HFFc6 (cell line): ENCODE data around the gene TMCC1. TPM values are rescaled to one million over a fixed set of nuclear protein-coding genes. Genes with fewer than 3 reads are reported as not detected.
"Not testable (repeated sequence)": the region's sequence is repeated elsewhere in the genome, so short reads cannot be mapped to it uniquely, and the experiment has no call there.

Experiments
- DNase-seq: peaks from one replicate; pipeline ENCODE4 v3.0.0-alpha.2; 2018
- H3K27ac Mint-ChIP-seq: 2 replicates; pipeline ENCODE4 v1.8.0; 2020; ENCODE audit warnings: mild to moderate bottlenecking, mixed read lengths
- H3K27me3 Mint-ChIP-seq: 2 replicates; pipeline ENCODE4 v1.8.0; 2021; ENCODE audit warnings: mild to moderate bottlenecking, moderate library complexity, mixed read lengths; ENCODE audit not compliant: insufficient read depth
- H3K36me3 Mint-ChIP-seq: 2 replicates; pipeline ENCODE4 v1.8.0; 2021; ENCODE audit warnings: low read depth, mixed read lengths
- H3K4me1 Mint-ChIP-seq: 2 replicates; pipeline ENCODE4 v1.8.0; 2020; ENCODE audit warnings: low read depth, mixed read lengths
- H3K4me3 Mint-ChIP-seq: 2 replicates; pipeline ENCODE4 v1.8.0; 2020; ENCODE audit warnings: mild to moderate bottlenecking, moderate library complexity, mixed read lengths
- H3K9me3 Mint-ChIP-seq: 2 replicates; pipeline ENCODE4 v1.8.0; 2020; ENCODE audit warnings: mild to moderate bottlenecking, mixed read lengths
- total RNA-seq, 6 experiments: library from RNA; stranded (reverse); fragmentation: NEBNext Ultra II Directional; extraction: Animal tissue kit (Norgen Biotek cat#: 25700); gene quantifications; 2 replicates in 1 of 6; 3 replicates in 5 of 6; pipeline ENCODE4 v1.2.3, GENCODE V29; 2021
- TF ChIP-seq, protein P1 (sequence below): fragments of 200-600 bp; sonication (generic); IDR thresholded peaks from 2 replicates; pipeline ENCODE4 v1.5.0; 2021; ENCODE audit warnings: antibody characterized with exemption, mild to moderate bottlenecking

The TMCC1 gene
- total RNA-seq, 6 experiments from 2014 or later: 14.3 to 20.8 (median 16.7) TPM

DNA sequence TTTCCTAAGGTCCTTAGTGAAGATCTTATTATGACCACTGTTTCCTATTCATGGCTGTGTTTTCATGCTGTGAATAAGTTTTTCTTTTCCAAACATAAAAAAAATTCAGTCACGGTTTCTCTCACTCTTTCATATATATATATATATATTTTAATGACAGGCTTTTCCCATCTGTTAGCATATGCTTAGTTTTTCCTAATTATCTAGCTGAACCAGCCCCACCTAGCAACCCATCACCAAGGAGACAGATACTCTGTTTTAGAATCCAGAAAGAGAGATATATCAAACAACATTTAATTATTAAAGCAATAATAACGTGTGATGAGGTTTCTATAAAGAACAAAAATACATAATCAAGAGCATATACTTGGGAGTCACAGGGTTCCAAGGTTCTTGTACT is 58.3 kb downstream of the TMCC1 start:
- H3K27me3 Mint-ChIP-seq: no peaks in the 10 kb centered on the region; the same call in 1 of the 2 replicates
- H3K4me1 Mint-ChIP-seq: peaks cover 46% of the 10 kb centered on the region
- DNase-seq: no peak

DNA sequence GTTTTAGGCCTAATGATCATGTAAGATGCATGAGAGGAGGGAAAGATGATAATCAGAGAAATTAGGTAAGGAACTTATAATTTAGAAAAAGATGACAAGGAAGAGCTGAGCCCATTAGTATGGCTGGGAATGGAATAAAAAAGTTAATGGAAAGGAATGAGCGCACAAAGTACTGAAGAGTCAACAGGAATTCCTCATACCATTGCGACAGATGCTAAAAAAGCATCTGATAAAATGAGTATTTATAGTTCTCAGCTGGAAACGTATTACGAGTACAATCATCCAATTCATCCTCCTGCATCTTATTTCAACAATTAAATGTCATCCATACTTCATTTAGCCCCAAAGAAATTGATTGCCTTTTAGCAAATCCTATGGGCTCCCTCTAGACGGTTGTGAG is 58.9 kb downstream of the TMCC1 start:
- Mint-ChIP-seq H3K27me3 (no peaks in the 10 kb centered on the region; the same call in 1 of the 2 replicates), H3K36me3 (peaks cover 4% of the 10 kb centered on the region; the same call in 1 of the 2 replicates), H3K9me3 (no peaks in the 10 kb centered on the region), H3K4me3 (no peak overlapping the region), H3K27ac (no peak overlapping the region), H3K4me1 (peaks cover 52% of the 10 kb centered on the region)
- TF ChIP-seq, protein P1, sequence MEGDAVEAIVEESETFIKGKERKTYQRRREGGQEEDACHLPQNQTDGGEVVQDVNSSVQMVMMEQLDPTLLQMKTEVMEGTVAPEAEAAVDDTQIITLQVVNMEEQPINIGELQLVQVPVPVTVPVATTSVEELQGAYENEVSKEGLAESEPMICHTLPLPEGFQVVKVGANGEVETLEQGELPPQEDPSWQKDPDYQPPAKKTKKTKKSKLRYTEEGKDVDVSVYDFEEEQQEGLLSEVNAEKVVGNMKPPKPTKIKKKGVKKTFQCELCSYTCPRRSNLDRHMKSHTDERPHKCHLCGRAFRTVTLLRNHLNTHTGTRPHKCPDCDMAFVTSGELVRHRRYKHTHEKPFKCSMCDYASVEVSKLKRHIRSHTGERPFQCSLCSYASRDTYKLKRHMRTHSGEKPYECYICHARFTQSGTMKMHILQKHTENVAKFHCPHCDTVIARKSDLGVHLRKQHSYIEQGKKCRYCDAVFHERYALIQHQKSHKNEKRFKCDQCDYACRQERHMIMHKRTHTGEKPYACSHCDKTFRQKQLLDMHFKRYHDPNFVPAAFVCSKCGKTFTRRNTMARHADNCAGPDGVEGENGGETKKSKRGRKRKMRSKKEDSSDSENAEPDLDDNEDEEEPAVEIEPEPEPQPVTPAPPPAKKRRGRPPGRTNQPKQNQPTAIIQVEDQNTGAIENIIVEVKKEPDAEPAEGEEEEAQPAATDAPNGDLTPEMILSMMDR: no peak
- DNase-seq: no peak

More for the DNA sequence above, 58.3 kb downstream of the TMCC1 start:
- Mint-ChIP-seq H3K27ac (no peak overlapping the region), H3K4me3 (no peak overlapping the region), H3K9me3 (no peaks in the 10 kb centered on the region), H3K36me3 (peaks cover 4% of the 10 kb centered on the region; the same call in 1 of the 2 replicates)
- TF ChIP-seq, protein P1: no peak

DNA sequence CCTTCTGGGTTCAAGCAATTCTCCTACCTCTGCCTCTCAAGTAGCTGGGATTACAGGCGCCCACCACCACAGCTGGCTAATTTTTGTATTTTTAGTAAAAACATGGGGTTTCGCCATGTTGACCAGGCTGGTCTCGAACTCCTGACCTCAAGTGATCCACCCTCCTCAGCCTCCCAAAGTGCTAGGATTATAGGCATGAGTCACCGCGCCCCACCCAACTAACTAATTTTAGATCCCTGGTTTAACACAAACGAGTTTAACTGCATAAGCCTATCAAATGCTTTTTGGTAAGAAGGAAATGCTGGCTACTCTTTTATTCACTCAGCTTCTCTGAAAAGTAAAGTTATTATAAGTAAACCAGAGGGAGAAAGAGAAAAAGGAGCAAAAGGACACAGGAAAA is 61.6 kb downstream of the TMCC1 start:
- Mint-ChIP-seq H3K4me3 (peak overlapping the region; percentile 35; the same call in 1 of the 2 replicates), H3K4me1 (peaks cover 51% of the 10 kb centered on the region), H3K27ac (peak overlapping the region; percentile 64)
- H3K9me3 Mint-ChIP-seq, DNase-seq, H3K27me3 Mint-ChIP-seq, H3K36me3 Mint-ChIP-seq: not testable (repeated sequence)

DNA sequence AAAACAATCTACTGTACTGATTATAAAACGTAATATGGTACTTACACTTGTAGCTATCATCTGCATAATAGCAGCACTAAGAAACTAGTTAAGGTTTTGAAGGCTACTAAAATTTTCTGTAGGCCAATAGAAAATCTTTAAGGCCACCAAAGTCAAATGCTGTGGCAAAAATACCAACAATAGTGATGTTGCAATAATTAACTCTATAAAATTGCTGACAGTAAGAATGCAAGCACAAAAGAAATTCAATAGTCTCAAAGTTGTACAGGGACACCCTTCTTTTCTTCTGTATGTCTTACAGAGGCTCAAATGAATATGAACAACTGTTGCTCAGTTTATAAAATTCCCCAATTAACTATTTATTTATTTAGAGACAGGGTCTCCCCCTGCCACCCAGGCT is 62.0 kb downstream of the TMCC1 start:
- Mint-ChIP-seq H3K27ac (no peak overlapping the region), H3K4me3 (no peak overlapping the region), H3K36me3 (peaks cover 4% of the 10 kb centered on the region; the same call in 1 of the 2 replicates), H3K27me3 (no peaks in the 10 kb centered on the region; the same call in 1 of the 2 replicates), H3K4me1 (peaks cover 47% of the 10 kb centered on the region), H3K9me3 (no peaks in the 10 kb centered on the region)
- no peak for DNase-seq
- TF ChIP-seq, protein P1: no peak

DNA sequence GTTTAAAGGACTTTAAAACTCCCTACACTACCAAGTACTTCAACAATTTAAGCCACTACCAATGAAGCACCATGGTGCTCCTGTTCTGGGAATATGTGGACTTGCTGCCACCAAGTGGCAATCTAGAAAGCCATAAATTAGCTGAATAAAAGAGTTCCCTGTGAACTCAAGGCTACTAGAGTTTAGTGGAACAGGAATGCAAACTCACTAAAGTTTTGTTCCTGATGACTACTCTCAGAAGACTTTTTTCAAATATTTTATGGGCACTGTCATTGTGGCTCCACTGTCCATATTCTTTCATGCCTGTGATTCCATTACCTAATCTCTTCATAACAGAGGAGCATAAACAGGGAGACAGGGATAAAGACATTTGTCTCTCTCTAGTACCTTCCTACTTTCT is 63.9 kb downstream of the TMCC1 start:
- H3K36me3 Mint-ChIP-seq: peaks cover 4% of the 10 kb centered on the region; the same call in 1 of the 2 replicates
- H3K4me3 Mint-ChIP-seq: peak overlapping the region; percentile 50; the same call in 1 of the 2 replicates
- peak overlapping the region; percentile 78 for H3K27ac Mint-ChIP-seq
- DNase-seq: peak; percentile 98
- H3K27me3 Mint-ChIP-seq: no peaks in the 10 kb centered on the region
- TF ChIP-seq, protein P1: peak; percentile 83
- peaks cover 44% of the 10 kb centered on the region for H3K4me1 Mint-ChIP-seq
- no peaks in the 10 kb centered on the region for H3K9me3 Mint-ChIP-seq

DNA sequence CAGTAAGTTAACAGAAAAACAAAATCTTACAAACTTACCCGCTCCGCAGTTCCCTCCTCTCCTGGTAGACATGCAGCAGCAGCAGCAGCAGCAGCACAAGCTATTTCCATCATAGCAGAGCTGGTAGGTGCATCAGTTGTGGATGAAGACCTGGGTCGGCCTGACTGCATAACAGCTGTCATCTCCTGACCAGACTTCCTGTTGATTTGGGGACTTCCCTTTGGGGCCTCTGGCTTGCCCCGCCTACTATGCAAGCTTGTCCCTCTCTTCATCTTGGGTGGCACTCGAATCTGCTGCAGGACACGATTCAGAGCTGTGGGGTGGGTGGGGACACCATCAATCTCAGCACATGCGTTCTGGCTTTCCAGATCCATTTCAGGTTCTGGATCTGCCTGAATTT is 65.7 kb downstream of the TMCC1 start:
- H3K27me3 Mint-ChIP-seq: no peaks in the 10 kb centered on the region
- no peak overlapping the region for H3K27ac Mint-ChIP-seq
- H3K4me3 Mint-ChIP-seq: no peak overlapping the region
- no peak for DNase-seq
- TF ChIP-seq, protein P1: no peak
- H3K9me3 Mint-ChIP-seq: no peaks in the 10 kb centered on the region
- H3K4me1 Mint-ChIP-seq: peaks cover 45% of the 10 kb centered on the region
- H3K36me3 Mint-ChIP-seq: peaks cover 4% of the 10 kb centered on the region; the same call in 1 of the 2 replicates
